BLaER1 (cell line): Measurements from ENCODE around the gene EPHA6.
"Not testable (repeated sequence)": the region's sequence is repeated elsewhere in the genome, so short reads cannot be mapped to it uniquely, and the experiment has no call there.

Source experiments
- H3K27ac ChIP-seq: shearing (Covaris generic); formaldehyde crosslinking; 2 replicates; pipeline ENCODE4 v1.8.1; 2022
- H3K27me3 ChIP-seq: shearing (Covaris generic); formaldehyde crosslinking; 2 replicates; pipeline ENCODE4 v1.8.1; 2022
- H3K36me3 ChIP-seq: shearing (Covaris generic); formaldehyde crosslinking; 2 replicates; pipeline ENCODE4 v1.8.1; 2022
- H3K4me1 ChIP-seq: shearing (Covaris generic); formaldehyde crosslinking; 2 replicates; pipeline ENCODE4 v1.8.1; 2022
- H3K4me2 ChIP-seq: shearing (Covaris generic); formaldehyde crosslinking; 2 replicates; pipeline ENCODE4 v1.8.1; 2022
- H3K4me3 ChIP-seq: shearing (Covaris generic); formaldehyde crosslinking; 2 replicates; pipeline ENCODE4 v1.8.1; 2022
- H3K9ac ChIP-seq: shearing (Covaris generic); formaldehyde crosslinking; 2 replicates; pipeline ENCODE4 v1.8.1; 2022
- H3K9me3 ChIP-seq: shearing (Covaris generic); formaldehyde crosslinking; 2 replicates; pipeline ENCODE4 v1.8.1; 2022
- H4K20me1 ChIP-seq: shearing (Covaris generic); formaldehyde crosslinking; 2 replicates; pipeline ENCODE4 v1.8.1; 2022
- Cebpa-rat ChIP-seq: shearing (Covaris generic); IDR thresholded peaks from 2 replicates; pipeline ENCODE4 v1.8.1; 2022

EPHA6 gene

GRCh38 chr3:97515076-97515475, 700.7 kb downstream of the EPHA6 start:
- no peak overlapping the region for H3K9ac ChIP-seq
- no peaks in the 10 kb centered on the region for H3K9me3 ChIP-seq
- H3K36me3 ChIP-seq, result no peaks in the 10 kb centered on the region
- H3K27me3 ChIP-seq, result no peaks in the 10 kb centered on the region
- H4K20me1 ChIP-seq, result no peaks in the 10 kb centered on the region
- H3K4me3 ChIP-seq, result no peak overlapping the region
- H3K4me2 ChIP-seq, result no peak overlapping the region
- no peaks in the 10 kb centered on the region for H3K4me1 ChIP-seq
- no peak for TF ChIP-seq Cebpa-rat
- no peak overlapping the region for H3K27ac ChIP-seq

DNA sequence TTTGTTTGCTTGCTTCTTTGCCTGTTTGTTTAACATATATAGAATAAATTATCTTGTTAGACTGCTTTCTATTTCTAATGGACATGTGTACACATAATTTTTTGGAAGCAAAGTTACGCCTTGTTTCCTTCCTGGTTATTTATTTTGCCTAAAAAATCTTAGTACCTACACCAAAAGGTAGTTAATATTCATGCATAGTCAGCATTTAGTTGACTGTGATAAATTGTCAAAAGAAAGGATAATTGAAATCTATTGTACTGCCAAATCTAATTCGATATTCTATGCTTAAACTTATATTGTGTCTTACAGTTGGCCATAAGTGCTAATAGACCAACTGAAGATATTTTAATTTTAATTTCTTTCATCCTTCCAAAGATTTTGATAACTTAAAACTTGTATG, 716.3 kb downstream of the EPHA6 start:
- Histone ChIP-seq H3K27me3 (no peaks in the 10 kb centered on the region), H3K36me3 (no peaks in the 10 kb centered on the region), H4K20me1 (no peaks in the 10 kb centered on the region), H3K9me3 (no peaks in the 10 kb centered on the region), H3K4me2 (no peak overlapping the region), H3K4me3 (no peak overlapping the region), H3K4me1 (no peaks in the 10 kb centered on the region), H3K27ac (no peak overlapping the region), H3K9ac (no peak overlapping the region)
- TF ChIP-seq Cebpa-rat, result no peak

- not testable (repeated sequence) for H3K4me1 ChIP-seq, H3K4me3 ChIP-seq, H3K36me3 ChIP-seq, H3K27me3 ChIP-seq, H3K4me2 ChIP-seq, H3K9me3 ChIP-seq, H4K20me1 ChIP-seq, H3K9ac ChIP-seq, H3K27ac ChIP-seq
Observed at GRCh38 chr3:97547573-97547972, 733.2 kb downstream of the EPHA6 start.

- Histone ChIP-seq H3K9me3 (no peaks in the 10 kb centered on the region), H3K4me2 (no peak overlapping the region), H3K9ac (no peak overlapping the region), H4K20me1 (no peaks in the 10 kb centered on the region), H3K27ac (no peak overlapping the region), H3K27me3 (no peaks in the 10 kb centered on the region), H3K4me1 (no peaks in the 10 kb centered on the region), H3K4me3 (no peak overlapping the region), H3K36me3 (no peaks in the 10 kb centered on the region)
- TF ChIP-seq Cebpa-rat, result no peak
Observed at GRCh38 chr3:97550408-97550807, 736.0 kb downstream of the EPHA6 start.

DNA sequence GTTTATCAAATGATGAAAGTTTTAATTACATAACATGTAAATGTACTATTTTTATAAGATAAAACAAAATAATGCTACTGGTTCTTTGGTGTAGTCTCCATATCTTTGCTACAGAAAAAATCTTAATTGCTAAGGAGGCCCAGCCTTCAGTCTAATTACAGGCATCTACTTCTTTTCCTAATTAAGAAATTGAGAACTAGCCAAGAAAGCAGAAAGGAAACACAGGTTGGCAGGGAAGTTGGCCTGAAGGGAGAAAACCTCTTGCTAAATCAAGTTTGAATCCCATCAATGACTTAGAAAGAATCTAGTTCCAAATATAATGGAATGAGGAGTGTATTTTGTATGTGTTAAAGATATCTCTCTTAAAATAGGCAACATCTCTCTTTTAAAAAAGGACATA, 737.8 kb downstream of the EPHA6 start:
- H3K4me2 ChIP-seq, result no peak overlapping the region
- H3K27me3 ChIP-seq, result no peaks in the 10 kb centered on the region
- no peak for TF ChIP-seq Cebpa-rat
- H3K4me3 ChIP-seq, result no peak overlapping the region
- H3K27ac ChIP-seq, result no peak overlapping the region
- no peaks in the 10 kb centered on the region for H3K4me1 ChIP-seq
- H3K9me3 ChIP-seq, result no peaks in the 10 kb centered on the region
- H3K36me3 ChIP-seq, result no peaks in the 10 kb centered on the region
- H4K20me1 ChIP-seq, result no peaks in the 10 kb centered on the region
- H3K9ac ChIP-seq, result no peak overlapping the region

DNA sequence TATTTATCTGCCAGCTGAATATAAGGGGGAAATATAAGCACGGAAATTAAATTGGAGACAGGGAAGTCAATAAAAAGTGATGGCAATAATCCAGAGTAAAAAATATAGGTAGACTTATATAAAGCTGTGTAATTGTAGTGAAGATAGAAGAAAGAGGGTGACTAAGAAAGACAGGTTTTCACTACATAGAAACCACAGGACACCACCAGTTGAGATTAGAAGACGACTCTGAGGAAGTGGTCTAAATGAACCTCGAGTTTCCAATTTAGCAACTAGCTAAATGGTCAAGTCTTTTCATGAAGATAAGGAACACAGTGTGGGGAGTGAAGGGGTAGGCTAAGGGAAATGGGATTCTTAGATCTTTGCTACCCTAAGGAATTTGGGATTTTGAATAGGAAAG, 761.3 kb downstream of the EPHA6 start:
- H3K4me2 ChIP-seq, result no peak overlapping the region
- TF ChIP-seq Cebpa-rat, result no peak
- no peaks in the 10 kb centered on the region for H4K20me1 ChIP-seq
- H3K9ac ChIP-seq, result no peak overlapping the region
- no peak overlapping the region for H3K4me3 ChIP-seq
- no peaks in the 10 kb centered on the region for H3K36me3 ChIP-seq
- no peaks in the 10 kb centered on the region for H3K27me3 ChIP-seq
- no peaks in the 10 kb centered on the region for H3K4me1 ChIP-seq
- no peaks in the 10 kb centered on the region for H3K9me3 ChIP-seq
- no peak overlapping the region for H3K27ac ChIP-seq

DNA sequence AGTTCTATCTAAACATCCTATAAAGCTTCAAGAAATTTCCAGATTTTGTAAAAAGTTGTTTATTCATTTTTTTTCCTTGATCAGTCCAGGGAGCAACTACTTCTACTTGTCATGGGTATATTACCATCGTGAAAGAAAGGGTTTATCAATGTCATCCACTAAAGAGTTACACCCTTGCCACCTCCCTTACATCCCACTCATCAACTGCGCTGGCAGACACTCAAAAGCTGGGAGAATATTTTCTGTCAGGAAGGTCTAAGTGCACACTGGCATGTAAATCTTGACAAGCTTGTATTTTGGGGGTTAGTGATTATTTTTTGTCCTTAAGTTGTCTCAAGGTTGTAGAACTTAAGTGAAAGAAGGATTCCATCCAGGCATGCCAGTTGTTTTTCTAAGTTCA, 761.8 kb downstream of the EPHA6 start:
- Histone ChIP-seq H3K4me1 (no peaks in the 10 kb centered on the region), H3K9ac (no peak overlapping the region), H4K20me1 (no peaks in the 10 kb centered on the region), H3K4me3 (no peak overlapping the region), H3K9me3 (no peaks in the 10 kb centered on the region), H3K36me3 (no peaks in the 10 kb centered on the region), H3K27ac (no peak overlapping the region), H3K4me2 (no peak overlapping the region), H3K27me3 (no peaks in the 10 kb centered on the region)
- TF ChIP-seq Cebpa-rat, result no peak

GRCh38 chr3:97579365-97579764, 765.0 kb downstream of the EPHA6 start:
- H3K27ac ChIP-seq, result no peak overlapping the region
- H4K20me1 ChIP-seq, result no peaks in the 10 kb centered on the region
- H3K9me3 ChIP-seq, result no peaks in the 10 kb centered on the region
- H3K4me1 ChIP-seq, result no peaks in the 10 kb centered on the region
- H3K36me3 ChIP-seq, result no peaks in the 10 kb centered on the region
- no peak for TF ChIP-seq Cebpa-rat
- H3K4me2 ChIP-seq, result no peak overlapping the region
- H3K27me3 ChIP-seq, result no peaks in the 10 kb centered on the region
- no peak overlapping the region for H3K9ac ChIP-seq
- no peak overlapping the region for H3K4me3 ChIP-seq

GRCh38 chr3:97610626-97611025, 796.2 kb downstream of the EPHA6 start:
- no peaks in the 10 kb centered on the region for H3K36me3 ChIP-seq
- no peak overlapping the region for H3K9ac ChIP-seq
- no peaks in the 10 kb centered on the region for H3K27me3 ChIP-seq
- no peak overlapping the region for H3K4me3 ChIP-seq
- H3K27ac ChIP-seq, result no peak overlapping the region
- 0 out of 2 replicates have a peak, but pooled peaks cover under 1% of the 10 kb centered on the region for H3K9me3 ChIP-seq
- no peaks in the 10 kb centered on the region for H4K20me1 ChIP-seq
- no peaks in the 10 kb centered on the region for H3K4me1 ChIP-seq
- no peak overlapping the region for H3K4me2 ChIP-seq
- TF ChIP-seq Cebpa-rat, result no peak

- H3K9me3 ChIP-seq, result peaks cover 15% of the 10 kb centered on the region; the same call in 1 of the 2 replicates
- TF ChIP-seq Cebpa-rat, result no peak
- H3K9ac ChIP-seq, result no peak overlapping the region
- no peak overlapping the region for H3K4me2 ChIP-seq
- no peaks in the 10 kb centered on the region for H3K36me3 ChIP-seq
- H3K27me3 ChIP-seq, result no peaks in the 10 kb centered on the region
- H3K27ac ChIP-seq, result no peak overlapping the region
- no peaks in the 10 kb centered on the region for H4K20me1 ChIP-seq
- no peak overlapping the region for H3K4me3 ChIP-seq
- H3K4me1 ChIP-seq, result no peaks in the 10 kb centered on the region
Observed at GRCh38 chr3:97612632-97613031, 798.2 kb downstream of the EPHA6 start.

DNA sequence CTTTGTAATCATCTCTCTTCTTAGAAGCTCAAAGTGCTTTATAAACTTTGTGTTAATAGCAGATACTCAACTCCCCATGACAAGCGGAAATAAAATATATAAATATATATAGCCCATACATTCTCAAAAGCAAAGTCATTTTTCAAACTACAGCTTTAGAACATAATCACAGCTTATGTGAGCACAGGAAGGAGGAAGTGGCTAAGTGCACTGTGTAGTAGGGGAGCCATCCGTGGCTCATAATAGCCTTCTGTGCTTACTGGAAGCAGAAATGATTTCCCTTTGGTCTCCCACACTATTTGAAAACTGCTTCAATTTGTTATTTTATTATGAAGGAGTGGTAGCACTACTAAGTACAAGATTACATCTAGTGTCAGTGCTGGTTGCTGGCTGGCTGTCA, 798.7 kb downstream of the EPHA6 start:
- Histone ChIP-seq H3K9me3 (peaks cover 15% of the 10 kb centered on the region; the same call in 1 of the 2 replicates), H3K36me3 (no peaks in the 10 kb centered on the region), H4K20me1 (no peaks in the 10 kb centered on the region), H3K27ac (no peak overlapping the region), H3K27me3 (no peaks in the 10 kb centered on the region), H3K4me3 (no peak overlapping the region), H3K9ac (no peak overlapping the region), H3K4me2 (no peak overlapping the region), H3K4me1 (no peaks in the 10 kb centered on the region)
- no peak for TF ChIP-seq Cebpa-rat

GRCh38 chr3:97620514-97620913, 806.1 kb downstream of the EPHA6 start:
- not testable (repeated sequence) for H3K36me3 ChIP-seq, H3K4me1 ChIP-seq, H3K9ac ChIP-seq, H4K20me1 ChIP-seq, H3K4me2 ChIP-seq, H3K27me3 ChIP-seq, H3K4me3 ChIP-seq, H3K27ac ChIP-seq
- H3K9me3 ChIP-seq, result peaks cover 15% of the 10 kb centered on the region; the same call in 1 of the 2 replicates
